Naive thymus-derived CD4-positive, alpha-beta T cell (primary cell): ENCODE results near the gene AMELX. TPM values are rescaled to one million over a fixed set of nuclear protein-coding genes. Genes with fewer than 3 reads are reported as not detected.

Source experiments
- ATAC-seq: fragments of 150-1000 bp; cut with Tn5 transposase; 2 replicates; pipeline ENCODE4 v1.10.0; 2021; ENCODE audit warnings: mild to moderate bottlenecking, moderate library complexity
- CTCF ChIA-PET: fragments of 350-600 bp; sonication (Branson Sonifier 250); formaldehyde crosslinking; loops from one replicate; lab custom pipeline; 2021; ENCODE audit warnings: antibody characterized with exemption; lab: Charles Lee
- POLR2A ChIA-PET: fragments of 350-600 bp; sonication (Branson Sonifier 250); formaldehyde crosslinking; loops from one replicate; lab custom pipeline; 2021; ENCODE audit warnings: antibody characterized with exemption, inconsistent platforms; lab: Charles Lee
- DNase-seq, 9 donors: peaks; one replicate each; pipeline versions ENCODE4 v3.0.0 to v3.0.0-alpha.2; 2020 to 2022; ENCODE audit warnings: mixed read lengths in 1 of 9
- H3K27ac ChIP-seq: one replicate; pipeline ENCODE4 v1.7.0; 2013; ENCODE audit warnings: mild to moderate bottlenecking, low read depth, low read length, moderate library complexity
- H3K27me3 ChIP-seq, 2 donors: one replicate each; pipeline ENCODE4 v1.7.0; 2013; ENCODE audit warnings: low read length in 2 of 2, mild to moderate bottlenecking in 2 of 2, moderate library complexity in 2 of 2; ENCODE audit not compliant: control insufficient read depth in 2 of 2, insufficient read depth in 2 of 2
- H3K36me3 ChIP-seq, 3 experiments: 1 replicate in 2 of 3; 2 replicates in 1 of 3; pipeline ENCODE4 v1.7.0; 2013; ENCODE audit warnings: low read length in 3 of 3, mild to moderate bottlenecking in 3 of 3, moderate library complexity in 1 of 3; ENCODE audit not compliant: insufficient read depth in 3 of 3, control insufficient read depth in 2 of 3
- H3K4me1 ChIP-seq, 2 donors: one replicate each; pipeline ENCODE4 v1.7.0; 2013; ENCODE audit warnings: low read length in 2 of 2, mild to moderate bottlenecking in 2 of 2, moderate library complexity in 1 of 2; ENCODE audit not compliant: control insufficient read depth in 2 of 2, insufficient read depth in 2 of 2
- H3K4me3 ChIP-seq: 2 replicates; pipeline ENCODE4 v1.7.0; 2013; ENCODE audit warnings: mild to moderate bottlenecking, low read length
- H3K9me3 ChIP-seq, 3 experiments: 1 replicate in 2 of 3; 2 replicates in 1 of 3; pipeline ENCODE4 v1.7.0; 2013; ENCODE audit warnings: low read length in 3 of 3; ENCODE audit not compliant: control insufficient read depth in 2 of 3
- H3K27ac Mint-ChIP-seq, 9 donors: one replicate each; pipeline ENCODE4 v1.8.0; 2020 to 2022; ENCODE audit warnings: mixed read lengths in 9 of 9, mild to moderate bottlenecking in 8 of 9, moderate library complexity in 5 of 9, inconsistent platforms in 2 of 9
- H3K27me3 Mint-ChIP-seq, 5 donors: one replicate each; pipeline ENCODE4 v1.8.0; 2021 to 2022; ENCODE audit warnings: mixed read lengths in 5 of 5, mild to moderate bottlenecking in 1 of 5
- H3K36me3 Mint-ChIP-seq, 5 donors: one replicate each; pipeline ENCODE4 v1.8.0; 2020 to 2022; ENCODE audit warnings: mixed read lengths in 5 of 5, mild to moderate bottlenecking in 3 of 5, inconsistent platforms in 1 of 5
- H3K4me1 Mint-ChIP-seq, 7 donors: one replicate each; pipeline ENCODE4 v1.8.0; 2020 to 2022; ENCODE audit warnings: mixed read lengths in 7 of 7, mild to moderate bottlenecking in 3 of 7, inconsistent platforms in 1 of 7
- H3K4me3 Mint-ChIP-seq, 10 donors: one replicate each; pipeline ENCODE4 v1.8.0; 2020 to 2022; ENCODE audit warnings: mild to moderate bottlenecking in 10 of 10, mixed read lengths in 10 of 10, moderate library complexity in 6 of 10, inconsistent platforms in 2 of 10
- H3K9me3 Mint-ChIP-seq, 11 donors: one replicate each; pipeline ENCODE4 v1.8.0; 2020 to 2022; ENCODE audit warnings: mixed read lengths in 11 of 11, mild to moderate bottlenecking in 4 of 11, inconsistent platforms in 1 of 11, moderate library complexity in 1 of 11
- intact Hi-C, 2 donors: fragments of 100-400 bp; cut with micrococcal nuclease; formaldehyde crosslinking; loops; one replicate each; pipeline ENCODE4 v1.15.1; 2023
- polyA plus RNA-seq, 2 donors: library from polyadenylated mRNA; unstranded; fragments of 300-500 nt; fragmentation: Illumina TruSeq; gene quantifications; one replicate each; pipeline ENCODE4 v1.2.3, GENCODE V29; 2021
- total RNA-seq, 6 experiments: library from RNA in 5 of 6; stranded (reverse) in 5 of 6; gene quantifications; 1 replicate in 5 of 6; 2 replicates in 1 of 6; pipeline ENCODE4 v1.2.3 and lab custom pipeline; 2021 to 2026

AMELX gene
- total and polyA plus RNA-seq, 7 experiments from 2014 or later: not detected

DNA sequence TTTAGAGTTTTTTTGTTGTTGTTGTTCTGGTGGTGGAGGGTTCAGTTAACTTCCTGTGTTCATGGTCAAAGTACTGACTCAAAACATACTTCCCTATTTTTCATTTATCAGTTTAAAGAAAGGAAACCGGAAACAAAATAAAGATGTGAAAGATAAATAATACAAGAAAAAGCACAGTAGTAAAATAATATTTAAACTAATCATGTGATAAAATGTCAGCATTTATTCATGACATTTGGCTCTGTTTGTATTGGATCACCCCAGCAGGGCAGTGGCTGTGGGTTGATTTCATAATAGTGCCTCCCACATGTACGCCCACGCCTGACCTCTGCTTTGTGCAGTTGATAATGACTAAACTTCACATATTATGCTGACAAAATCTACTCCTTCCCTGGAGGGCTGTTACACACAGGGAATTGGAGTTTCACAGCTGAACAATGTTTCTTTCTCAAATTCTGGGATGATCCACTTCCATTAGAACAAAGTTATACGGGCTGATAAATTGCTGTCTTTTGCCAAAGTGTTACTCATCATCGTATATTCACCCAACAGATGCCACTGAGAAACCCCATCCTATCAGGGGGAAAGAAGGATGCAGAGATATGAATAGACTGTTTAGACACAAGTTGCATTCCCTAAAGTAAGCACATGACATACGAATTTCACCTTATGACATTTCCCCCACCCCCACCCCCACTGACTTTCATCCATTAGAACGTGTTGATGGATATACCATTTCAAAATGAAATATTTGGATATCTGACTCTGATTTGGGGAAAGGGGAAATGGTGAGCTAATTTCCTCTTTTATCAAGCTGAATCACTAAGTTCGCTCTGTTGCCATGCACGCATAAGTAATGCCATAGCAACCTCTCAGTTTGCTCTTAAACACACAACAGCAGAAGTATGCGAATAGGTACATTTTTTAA is 48.3 kb downstream of the AMELX start:
- H3K4me3 Mint-ChIP-seq: no peak overlapping the region
- CTCF ChIA-PET: no interaction called here
- H3K27me3 Mint-ChIP-seq: peaks cover 0 to 14% (median 0%) of the 10 kb centered on the region in 5 donors
- Histone ChIP-seq H3K27ac (no peak overlapping the region), H3K27me3 (no peaks in the 10 kb centered on the region), H3K4me1 (no peaks in the 10 kb centered on the region), H3K4me3 (no peak overlapping the region), H3K36me3 (no peaks in the 10 kb centered on the region), H3K9me3 (no peaks in the 10 kb centered on the region)
- ATAC-seq (peak; percentile 80), DNase-seq (peak in 1 of 9 donors; percentile 18)
- intact Hi-C loops: no loop called here
- H3K36me3 Mint-ChIP-seq: no peaks in the 10 kb centered on the region
- peaks cover 0 to 2% (median 0%) of the 10 kb centered on the region in 11 donors for H3K9me3 Mint-ChIP-seq
- POLR2A ChIA-PET: no interaction called here
- peaks cover 0 to under 1% (median 0%) of the 10 kb centered on the region in 7 donors for H3K4me1 Mint-ChIP-seq
- no peak overlapping the region for H3K27ac Mint-ChIP-seq

DNA sequence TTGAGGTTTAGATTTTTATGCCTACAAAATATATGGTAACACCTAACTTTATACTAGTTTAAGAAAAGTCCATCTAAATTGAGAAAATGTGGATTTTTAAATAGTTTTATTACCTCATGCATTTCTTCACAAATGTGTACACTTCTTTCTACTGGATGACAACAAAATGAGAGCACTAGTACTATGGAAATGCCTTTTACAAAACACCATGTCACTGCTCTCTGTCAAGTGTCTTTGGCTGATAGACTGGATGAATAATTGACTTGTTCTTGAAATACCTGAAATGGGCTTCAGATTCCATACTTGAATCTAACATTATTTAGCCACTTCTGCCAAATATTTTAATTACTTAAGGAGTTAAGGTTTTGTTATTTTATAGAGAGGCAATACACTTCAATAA is 49.5 kb downstream of the AMELX start:
- Mint-ChIP-seq H3K36me3 (no peaks in the 10 kb centered on the region), H3K4me3 (no peak overlapping the region), H3K27ac (no peak overlapping the region), H3K9me3 (peaks cover 0 to 2% (median 0%) of the 10 kb centered on the region in 11 donors), H3K27me3 (peaks cover 0 to 14% (median 0%) of the 10 kb centered on the region in 5 donors), H3K4me1 (peaks cover 0 to 2% (median 0%) of the 10 kb centered on the region in 7 donors)
- DNase-seq (no peak), ATAC-seq (no peak)
- H3K9me3 ChIP-seq: no peaks in the 10 kb centered on the region
- ChIA-PET POLR2A (no interaction called here), CTCF (no interaction called here)
- no peak overlapping the region for H3K27ac ChIP-seq
- no peaks in the 10 kb centered on the region for H3K4me1 ChIP-seq
- H3K27me3 ChIP-seq: no peaks in the 10 kb centered on the region
- H3K4me3 ChIP-seq: no peak overlapping the region
- intact Hi-C loops: no loop called here
- no peaks in the 10 kb centered on the region for H3K36me3 ChIP-seq

GRCh38 chrX:11346121-11346682 is 53.0 kb downstream of the AMELX start:
- intact Hi-C loops: no loop called here
- POLR2A ChIA-PET: no interaction called here

GRCh38 chrX:11347300-11347699 is 54.1 kb downstream of the AMELX start:
- ChIA-PET CTCF (no interaction called here), POLR2A (no interaction called here)
- H3K4me1 ChIP-seq: no peaks in the 10 kb centered on the region
- no peaks in the 10 kb centered on the region for H3K9me3 ChIP-seq
- H3K36me3 ChIP-seq: no peaks in the 10 kb centered on the region
- no peak overlapping the region for H3K27ac Mint-ChIP-seq
- no peak overlapping the region for H3K4me3 Mint-ChIP-seq
- no peak overlapping the region for H3K27ac ChIP-seq
- DNase-seq: no peak
- H3K4me1 Mint-ChIP-seq: peaks cover 0 to 3% (median 0%) of the 10 kb centered on the region in 7 donors
- no peaks in the 10 kb centered on the region for H3K27me3 ChIP-seq
- no peaks in the 10 kb centered on the region for H3K27me3 Mint-ChIP-seq
- ATAC-seq: no peak
- intact Hi-C loops: no loop called here
- no peaks in the 10 kb centered on the region for H3K9me3 Mint-ChIP-seq
- no peaks in the 10 kb centered on the region for H3K36me3 Mint-ChIP-seq
- H3K4me3 ChIP-seq: no peak overlapping the region

More at GRCh38 chrX:11346121-11346682, 53.0 kb downstream of the AMELX start:
- no peak overlapping the region for H3K4me3 ChIP-seq
- H3K27me3 ChIP-seq: no peaks in the 10 kb centered on the region
- Mint-ChIP-seq H3K4me1 (peaks cover 0 to 3% (median 0%) of the 10 kb centered on the region in 7 donors), H3K9me3 (no peaks in the 10 kb centered on the region), H3K36me3 (no peaks in the 10 kb centered on the region), H3K27me3 (no peaks in the 10 kb centered on the region), H3K27ac (no peak overlapping the region), H3K4me3 (no peak overlapping the region)
- DNase-seq (no peak), ATAC-seq (no peak)
- no peaks in the 10 kb centered on the region for H3K4me1 ChIP-seq
- H3K36me3 ChIP-seq: no peaks in the 10 kb centered on the region
- H3K9me3 ChIP-seq: no peaks in the 10 kb centered on the region
- no peak overlapping the region for H3K27ac ChIP-seq
- CTCF ChIA-PET: no interaction called here

DNA sequence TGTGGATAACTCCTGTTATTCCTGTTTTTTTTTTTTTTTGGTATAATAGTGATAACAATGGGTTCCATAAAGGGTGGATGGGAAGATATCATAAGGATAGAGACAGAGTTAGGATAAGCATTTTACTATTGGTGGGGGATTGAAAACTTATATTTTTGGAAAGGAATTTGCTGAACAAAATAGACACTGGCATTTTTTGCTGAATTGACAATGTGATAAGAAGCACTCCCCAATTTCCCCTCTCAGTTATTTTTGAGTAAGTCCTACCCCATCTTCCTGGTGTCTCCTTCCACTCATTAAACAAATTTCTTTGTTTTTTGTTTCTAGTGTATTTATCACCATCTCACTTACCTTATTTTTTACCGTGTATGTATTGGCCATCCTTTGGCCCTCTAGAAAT is 55.8 kb downstream of the AMELX start:
- Histone ChIP-seq H3K27me3 (no peaks in the 10 kb centered on the region), H3K9me3 (no peaks in the 10 kb centered on the region), H3K4me3 (no peak overlapping the region), H3K27ac (no peak overlapping the region), H3K36me3 (no peaks in the 10 kb centered on the region), H3K4me1 (no peaks in the 10 kb centered on the region)
- Mint-ChIP-seq H3K27ac (no peak overlapping the region), H3K4me1 (peaks cover 0 to 3% (median 0%) of the 10 kb centered on the region in 7 donors), H3K9me3 (no peaks in the 10 kb centered on the region), H3K4me3 (no peak overlapping the region), H3K36me3 (no peaks in the 10 kb centered on the region), H3K27me3 (no peaks in the 10 kb centered on the region)
- ChIA-PET CTCF (no interaction called here), POLR2A (no interaction called here)
- intact Hi-C loops: no loop called here
- no peak for DNase-seq
- no peak for ATAC-seq

GRCh38 chrX:11349661-11350337 is 56.6 kb downstream of the AMELX start:
- Histone ChIP-seq H3K36me3 (no peaks in the 10 kb centered on the region), H3K27me3 (no peaks in the 10 kb centered on the region), H3K27ac (no peak overlapping the region), H3K9me3 (no peaks in the 10 kb centered on the region), H3K4me3 (no peak overlapping the region), H3K4me1 (no peaks in the 10 kb centered on the region)
- H3K27me3 Mint-ChIP-seq: no peaks in the 10 kb centered on the region
- H3K27ac Mint-ChIP-seq: no peak overlapping the region
- ChIA-PET CTCF (no interaction called here), POLR2A (no interaction called here)
- DNase-seq: no peak
- intact Hi-C loops: no loop called here
- H3K4me1 Mint-ChIP-seq: peaks cover 0 to 3% (median 0%) of the 10 kb centered on the region in 7 donors
- no peaks in the 10 kb centered on the region for H3K36me3 Mint-ChIP-seq
- H3K9me3 Mint-ChIP-seq: no peaks in the 10 kb centered on the region
- no peak for ATAC-seq
- no peak overlapping the region for H3K4me3 Mint-ChIP-seq
